K562 (cell line): ENCODE data around the gene VRK3.

Experiments
- GTF2F1 ChIP-seq: IDR thresholded peaks from 2 replicates; pipeline ENCODE4 v1.6.1; 2011; ENCODE audit warnings: low read depth, low read length, improper control_type of control experiment
- KDM1A ChIP-seq, 2 experiments: fragments of 450-650 bp; IDR thresholded peaks; 2 replicates each; pipeline ENCODE4 v1.6.1; 2016; ENCODE audit warnings: mild to moderate bottlenecking in 2 of 2
- MEIS2 ChIP-seq: fragments of 450-650 bp; IDR thresholded peaks from 2 replicates; pipeline ENCODE4 v1.6.1; 2014; ENCODE audit warnings: mild to moderate bottlenecking; ENCODE audit not compliant: partially characterized antibody
- NFE2L1 ChIP-seq: fragments of 450-650 bp; IDR thresholded peaks from 2 replicates; pipeline ENCODE4 v1.6.1; 2016; ENCODE audit warnings: missing genetic modification characterization, low read depth, mild to moderate bottlenecking, missing compliant biosample characterization, moderate library complexity, borderline replicate concordance
- NRF1 ChIP-seq, 2 experiments: fragments of 450-650 bp; IDR thresholded peaks in 1 of 2; conservative IDR thresholded peaks in 1 of 2; 2 replicates each; pipeline ENCODE4 v1.6.1; 2014; ENCODE audit warnings: mild to moderate bottlenecking in 2 of 2
- TF ChIP-seq, protein P1 (sequence below): fragments of 250-450 bp; sonication (Bioruptor Pico); IDR thresholded peaks from 2 replicates; pipeline ENCODE4 v1.4.0; 2020; ENCODE audit warnings: mild to moderate bottlenecking, moderate library complexity

DNA sequence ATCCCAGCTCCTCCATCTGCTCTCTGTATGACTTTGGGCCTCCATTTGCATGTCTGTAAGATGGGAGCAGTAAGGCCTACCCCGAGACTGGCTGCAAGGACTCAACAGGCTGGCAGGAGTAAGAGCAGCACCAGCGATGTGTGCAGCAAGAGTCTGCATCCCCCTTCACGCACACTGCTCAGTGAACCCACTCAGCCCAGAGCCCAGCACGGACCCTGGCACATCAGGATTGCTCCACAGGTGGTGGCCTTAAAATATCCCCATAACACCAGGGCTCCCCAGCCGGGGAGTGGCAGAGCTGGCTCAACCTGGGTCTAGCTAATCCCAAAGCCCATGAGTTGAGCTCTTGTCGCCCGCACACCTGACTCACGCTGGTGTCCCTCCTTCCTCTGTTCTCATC, 23.4 kb downstream of the VRK3 start:
- TF ChIP-seq NRF1 (conservative IDR thresholded peaks at IDR 0.05 in 1 of 2, IDR thresholded peaks at IDR 0.05 in 1 of 2) (no peak), MEIS2 (no peak), KDM1A (IDR thresholded peaks at IDR 0.05) (no peak), NFE2L1 (tag) (no peak), GTF2F1 (no peak)
- TF ChIP-seq, protein P1, sequence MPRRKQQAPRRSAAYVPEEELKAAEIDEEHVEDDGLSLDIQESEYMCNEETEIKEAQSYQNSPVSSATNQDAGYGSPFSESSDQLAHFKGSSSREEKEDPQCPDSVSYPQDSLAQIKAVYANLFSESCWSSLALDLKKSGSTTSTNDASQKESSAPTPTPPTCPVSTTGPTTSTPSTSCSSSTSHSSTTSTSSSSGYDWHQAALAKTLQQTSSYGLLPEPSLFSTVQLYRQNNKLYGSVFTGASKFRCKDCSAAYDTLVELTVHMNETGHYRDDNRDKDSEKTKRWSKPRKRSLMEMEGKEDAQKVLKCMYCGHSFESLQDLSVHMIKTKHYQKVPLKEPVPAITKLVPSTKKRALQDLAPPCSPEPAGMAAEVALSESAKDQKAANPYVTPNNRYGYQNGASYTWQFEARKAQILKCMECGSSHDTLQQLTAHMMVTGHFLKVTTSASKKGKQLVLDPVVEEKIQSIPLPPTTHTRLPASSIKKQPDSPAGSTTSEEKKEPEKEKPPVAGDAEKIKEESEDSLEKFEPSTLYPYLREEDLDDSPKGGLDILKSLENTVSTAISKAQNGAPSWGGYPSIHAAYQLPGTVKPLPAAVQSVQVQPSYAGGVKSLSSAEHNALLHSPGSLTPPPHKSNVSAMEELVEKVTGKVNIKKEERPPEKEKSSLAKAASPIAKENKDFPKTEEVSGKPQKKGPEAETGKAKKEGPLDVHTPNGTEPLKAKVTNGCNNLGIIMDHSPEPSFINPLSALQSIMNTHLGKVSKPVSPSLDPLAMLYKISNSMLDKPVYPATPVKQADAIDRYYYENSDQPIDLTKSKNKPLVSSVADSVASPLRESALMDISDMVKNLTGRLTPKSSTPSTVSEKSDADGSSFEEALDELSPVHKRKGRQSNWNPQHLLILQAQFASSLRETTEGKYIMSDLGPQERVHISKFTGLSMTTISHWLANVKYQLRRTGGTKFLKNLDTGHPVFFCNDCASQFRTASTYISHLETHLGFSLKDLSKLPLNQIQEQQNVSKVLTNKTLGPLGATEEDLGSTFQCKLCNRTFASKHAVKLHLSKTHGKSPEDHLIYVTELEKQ (CRISPR knock-in tag) = no peak
